ENCODE data around the gene ARHGAP21.

Gene ARHGAP21

GRCh38 chr10:24700948-24701347 lies 22.7 kb downstream of the ARHGAP21 start:
- H4K20me1 ChIP-seq (ENCODE audit: control insufficient read depth, insufficient read depth, low read depth, low read length), result no peaks in the 10 kb centered on the region
- no peaks in the 10 kb centered on the region for H3K27me3 ChIP-seq (ENCODE audit: control insufficient read depth, low read length)
- no peak overlapping the region for H3K4me2 ChIP-seq (ENCODE audit: low read length)
- no peak overlapping the region for H3K4me3 ChIP-seq (ENCODE audit: low read length)
- H3K79me2 ChIP-seq (ENCODE audit: control insufficient read depth, low read length), result peaks cover 59% of the 10 kb centered on the region
- H3K9me3 ChIP-seq (ENCODE audit: control insufficient read depth, insufficient read depth, low read length), result no peaks in the 10 kb centered on the region
- H3F3A ChIP-seq (ENCODE audit: control insufficient read depth, insufficient read depth), result no peaks in the 10 kb centered on the region
- H3K9me2 ChIP-seq (replicated peaks; ENCODE audit: control insufficient read depth, low read length), result no peaks in the 10 kb centered on the region
- TF ChIP-seq, protein P1, sequence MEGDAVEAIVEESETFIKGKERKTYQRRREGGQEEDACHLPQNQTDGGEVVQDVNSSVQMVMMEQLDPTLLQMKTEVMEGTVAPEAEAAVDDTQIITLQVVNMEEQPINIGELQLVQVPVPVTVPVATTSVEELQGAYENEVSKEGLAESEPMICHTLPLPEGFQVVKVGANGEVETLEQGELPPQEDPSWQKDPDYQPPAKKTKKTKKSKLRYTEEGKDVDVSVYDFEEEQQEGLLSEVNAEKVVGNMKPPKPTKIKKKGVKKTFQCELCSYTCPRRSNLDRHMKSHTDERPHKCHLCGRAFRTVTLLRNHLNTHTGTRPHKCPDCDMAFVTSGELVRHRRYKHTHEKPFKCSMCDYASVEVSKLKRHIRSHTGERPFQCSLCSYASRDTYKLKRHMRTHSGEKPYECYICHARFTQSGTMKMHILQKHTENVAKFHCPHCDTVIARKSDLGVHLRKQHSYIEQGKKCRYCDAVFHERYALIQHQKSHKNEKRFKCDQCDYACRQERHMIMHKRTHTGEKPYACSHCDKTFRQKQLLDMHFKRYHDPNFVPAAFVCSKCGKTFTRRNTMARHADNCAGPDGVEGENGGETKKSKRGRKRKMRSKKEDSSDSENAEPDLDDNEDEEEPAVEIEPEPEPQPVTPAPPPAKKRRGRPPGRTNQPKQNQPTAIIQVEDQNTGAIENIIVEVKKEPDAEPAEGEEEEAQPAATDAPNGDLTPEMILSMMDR (IDR thresholded peaks at IDR 0.05; ENCODE audit: low read depth, low read length, poor library complexity, severe bottlenecking), result no peak
- no peak for TF ChIP-seq EZH2phosphoT487 (IDR thresholded peaks at IDR 0.05; ENCODE audit: borderline replicate concordance, low read length)
- no peak overlapping the region for H3K27ac ChIP-seq (ENCODE audit: low read depth, low read length)
- H3K4me1 ChIP-seq (ENCODE audit: control insufficient read depth, low read length), result no peaks in the 10 kb centered on the region
- no peaks in the 10 kb centered on the region for H3K36me3 ChIP-seq (ENCODE audit: control insufficient read depth, low read length)

- H3F3A ChIP-seq (ENCODE audit: control insufficient read depth, insufficient read depth), result no peaks in the 10 kb centered on the region
- H3K4me3 ChIP-seq (ENCODE audit: low read length), result no peak overlapping the region
- no peaks in the 10 kb centered on the region for H4K20me1 ChIP-seq (ENCODE audit: control insufficient read depth, insufficient read depth, low read depth, low read length)
- H3K4me1 ChIP-seq (ENCODE audit: control insufficient read depth, low read length), result no peaks in the 10 kb centered on the region
- no peak overlapping the region for H3K27ac ChIP-seq (ENCODE audit: low read depth, low read length)
- H3K36me3 ChIP-seq (ENCODE audit: control insufficient read depth, low read length), result no peaks in the 10 kb centered on the region
- no peaks in the 10 kb centered on the region for H3K27me3 ChIP-seq (ENCODE audit: control insufficient read depth, low read length)
- no peaks in the 10 kb centered on the region for H3K9me2 ChIP-seq (replicated peaks; ENCODE audit: control insufficient read depth, low read length)
- peaks cover 51% of the 10 kb centered on the region for H3K79me2 ChIP-seq (ENCODE audit: control insufficient read depth, low read length)
- TF ChIP-seq, protein P1 (IDR thresholded peaks at IDR 0.05; ENCODE audit: low read depth, low read length, poor library complexity, severe bottlenecking), result no peak
- TF ChIP-seq EZH2phosphoT487 (IDR thresholded peaks at IDR 0.05; ENCODE audit: borderline replicate concordance, low read length), result no peak
- no peaks in the 10 kb centered on the region for H3K9me3 ChIP-seq (ENCODE audit: control insufficient read depth, insufficient read depth, low read length)
- H3K4me2 ChIP-seq (ENCODE audit: low read length), result no peak overlapping the region
These were observed 25.4 kb downstream of the ARHGAP21 start for GRCh38 chr10:24698270-24698669.

GRCh38 chr10:24697080-24697479 lies 26.6 kb downstream of the ARHGAP21 start:
- no peaks in the 10 kb centered on the region for H3K27me3 ChIP-seq (ENCODE audit: control insufficient read depth, low read length)
- no peak overlapping the region for H3K27ac ChIP-seq (ENCODE audit: low read depth, low read length)
- no peak for TF ChIP-seq EZH2phosphoT487 (IDR thresholded peaks at IDR 0.05; ENCODE audit: borderline replicate concordance, low read length)
- TF ChIP-seq, protein P1 (IDR thresholded peaks at IDR 0.05; ENCODE audit: low read depth, low read length, poor library complexity, severe bottlenecking), result no peak
- peaks cover 48% of the 10 kb centered on the region for H3K79me2 ChIP-seq (ENCODE audit: control insufficient read depth, low read length)
- no peaks in the 10 kb centered on the region for H3K36me3 ChIP-seq (ENCODE audit: control insufficient read depth, low read length)
- no peaks in the 10 kb centered on the region for H3K9me3 ChIP-seq (ENCODE audit: control insufficient read depth, insufficient read depth, low read length)
- no peaks in the 10 kb centered on the region for H4K20me1 ChIP-seq (ENCODE audit: control insufficient read depth, insufficient read depth, low read depth, low read length)
- H3K4me3 ChIP-seq (ENCODE audit: low read length), result no peak overlapping the region
- no peaks in the 10 kb centered on the region for H3F3A ChIP-seq (ENCODE audit: control insufficient read depth, insufficient read depth)
- H3K4me2 ChIP-seq (ENCODE audit: low read length), result no peak overlapping the region
- no peaks in the 10 kb centered on the region for H3K4me1 ChIP-seq (ENCODE audit: control insufficient read depth, low read length)
- H3K9me2 ChIP-seq (replicated peaks; ENCODE audit: control insufficient read depth, low read length), result no peaks in the 10 kb centered on the region

- H3K4me2 ChIP-seq (ENCODE audit: low read length), result no peak overlapping the region
- no peak overlapping the region for H3K4me3 ChIP-seq (ENCODE audit: low read length)
- no peaks in the 10 kb centered on the region for H3K9me3 ChIP-seq (ENCODE audit: control insufficient read depth, insufficient read depth, low read length)
- H3K27ac ChIP-seq (ENCODE audit: low read depth, low read length), result no peak overlapping the region
- no peaks in the 10 kb centered on the region for H3K4me1 ChIP-seq (ENCODE audit: control insufficient read depth, low read length)
- no peaks in the 10 kb centered on the region for H3K36me3 ChIP-seq (ENCODE audit: control insufficient read depth, low read length)
- H3K9me2 ChIP-seq (replicated peaks; ENCODE audit: control insufficient read depth, low read length), result no peaks in the 10 kb centered on the region
- H3K79me2 ChIP-seq (ENCODE audit: control insufficient read depth, low read length), result peaks cover 56% of the 10 kb centered on the region
- no peaks in the 10 kb centered on the region for H4K20me1 ChIP-seq (ENCODE audit: control insufficient read depth, insufficient read depth, low read depth, low read length)
- TF ChIP-seq, protein P1 (IDR thresholded peaks at IDR 0.05; ENCODE audit: low read depth, low read length, poor library complexity, severe bottlenecking), result no peak
- H3K27me3 ChIP-seq (ENCODE audit: control insufficient read depth, low read length), result no peaks in the 10 kb centered on the region
- H3F3A ChIP-seq (ENCODE audit: control insufficient read depth, insufficient read depth), result no peaks in the 10 kb centered on the region
These were observed 28.2 kb downstream of the ARHGAP21 start for GRCh38 chr10:24695452-24695851.

All from DOHH2 (cell line).